Activated T-cell treated with anti-CD3 and anti-CD28 coated beads for 48 hours (primary cell): ENCODE results near the gene RFK.

Experiments used
- DNase-seq: peaks from one replicate; pipeline ENCODE4 v3.0.0-alpha.2; 2020; ENCODE audit warnings: low read depth

The RFK gene

DNA sequence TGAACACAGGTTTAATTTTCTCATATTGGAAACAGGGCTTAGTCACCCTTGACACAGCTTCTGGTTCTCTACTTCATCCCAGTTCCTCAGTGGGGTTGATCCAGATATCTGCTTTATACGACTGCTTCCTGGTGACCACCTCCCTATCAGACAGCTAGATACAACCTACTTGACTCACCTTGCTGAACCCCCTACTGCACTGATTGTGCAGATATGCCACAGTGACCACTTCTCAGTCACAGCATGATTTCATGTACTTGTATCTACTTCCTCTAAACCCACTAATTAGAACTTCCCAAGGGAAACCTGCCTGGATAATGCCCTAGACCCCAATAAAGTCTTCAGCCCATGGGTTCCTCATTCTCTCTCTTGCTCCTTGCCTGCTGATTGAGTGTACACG is 18.4 kb upstream of the RFK start:
- no peak for DNase-seq

DNA sequence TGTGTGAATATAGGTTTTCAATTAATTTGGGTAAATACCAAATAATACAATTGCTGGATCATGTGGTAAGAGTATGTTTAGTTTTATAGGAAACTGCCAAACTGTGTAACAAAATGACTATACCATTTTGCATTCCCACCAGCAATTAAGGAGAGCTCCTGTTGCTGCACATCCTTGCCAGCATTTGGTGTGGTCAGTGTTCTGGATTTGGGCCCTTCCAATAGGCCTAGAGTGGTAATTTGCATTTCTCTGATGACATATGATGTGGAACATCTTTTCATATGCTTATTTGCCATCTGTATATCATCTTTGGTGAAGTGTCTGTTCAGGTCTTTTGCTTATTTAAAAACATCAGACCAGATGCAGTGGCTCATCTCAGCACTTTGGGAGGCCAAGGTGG is 11.6 kb upstream of the RFK start:
- DNase-seq = no peak

DNA sequence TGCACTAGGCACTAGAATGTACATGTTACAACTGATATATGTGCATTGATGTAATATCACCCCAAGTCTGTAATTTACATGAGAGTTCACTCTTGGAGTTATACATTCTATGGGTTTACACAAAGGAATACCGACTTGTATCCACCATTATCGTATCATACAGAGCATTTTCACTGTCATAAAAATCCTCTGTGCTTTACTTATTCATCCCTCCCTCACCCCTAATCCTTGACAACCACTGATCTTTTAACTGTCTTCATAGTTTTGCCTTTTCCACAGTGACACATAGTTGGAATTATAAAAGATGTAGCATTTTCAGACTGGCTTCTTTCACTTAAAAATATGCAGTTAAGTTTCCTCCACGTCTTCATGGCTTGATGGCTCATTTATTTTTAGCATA is 11.1 kb upstream of the RFK start:
- no peak for DNase-seq

DNA sequence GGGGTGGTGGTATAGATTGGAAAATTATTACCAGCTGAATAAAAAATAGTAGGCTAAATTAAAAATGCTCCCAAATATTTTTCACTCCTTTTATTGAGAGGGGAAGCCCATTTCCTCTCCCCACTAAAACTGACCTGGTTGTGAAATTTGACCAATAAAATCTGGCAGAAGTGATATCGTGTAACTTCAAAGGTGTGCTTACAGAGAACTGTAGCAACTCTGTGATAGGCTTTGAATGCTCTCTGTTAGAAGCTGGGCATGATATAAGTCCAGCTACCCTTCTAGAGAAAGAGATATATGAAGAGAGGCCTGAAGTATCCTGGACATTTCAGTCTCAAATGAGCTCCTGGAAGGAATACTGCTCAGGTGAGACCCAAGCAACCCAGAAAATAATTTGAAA is 10.2 kb upstream of the RFK start:
- DNase-seq = no peak

DNA sequence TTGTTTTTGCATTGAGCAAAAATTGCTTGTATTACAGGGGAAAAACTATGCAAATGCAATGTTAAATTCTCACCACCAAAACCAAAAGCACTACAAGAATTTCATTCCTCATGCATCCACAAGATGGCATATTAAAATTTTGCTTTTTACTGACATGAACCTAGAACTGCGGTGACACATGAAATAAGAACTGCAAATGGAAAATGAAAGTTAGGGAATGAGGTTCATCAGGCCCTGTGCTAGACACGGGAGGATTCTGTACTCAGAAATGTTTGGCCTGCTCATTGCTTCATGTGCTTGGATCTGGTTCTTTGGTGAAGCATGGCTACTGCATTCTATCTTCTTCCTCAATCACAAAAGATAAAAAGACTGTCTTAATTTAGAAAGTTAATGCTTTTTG is 9.1 kb upstream of the RFK start:
- DNase-seq = no peak

DNA sequence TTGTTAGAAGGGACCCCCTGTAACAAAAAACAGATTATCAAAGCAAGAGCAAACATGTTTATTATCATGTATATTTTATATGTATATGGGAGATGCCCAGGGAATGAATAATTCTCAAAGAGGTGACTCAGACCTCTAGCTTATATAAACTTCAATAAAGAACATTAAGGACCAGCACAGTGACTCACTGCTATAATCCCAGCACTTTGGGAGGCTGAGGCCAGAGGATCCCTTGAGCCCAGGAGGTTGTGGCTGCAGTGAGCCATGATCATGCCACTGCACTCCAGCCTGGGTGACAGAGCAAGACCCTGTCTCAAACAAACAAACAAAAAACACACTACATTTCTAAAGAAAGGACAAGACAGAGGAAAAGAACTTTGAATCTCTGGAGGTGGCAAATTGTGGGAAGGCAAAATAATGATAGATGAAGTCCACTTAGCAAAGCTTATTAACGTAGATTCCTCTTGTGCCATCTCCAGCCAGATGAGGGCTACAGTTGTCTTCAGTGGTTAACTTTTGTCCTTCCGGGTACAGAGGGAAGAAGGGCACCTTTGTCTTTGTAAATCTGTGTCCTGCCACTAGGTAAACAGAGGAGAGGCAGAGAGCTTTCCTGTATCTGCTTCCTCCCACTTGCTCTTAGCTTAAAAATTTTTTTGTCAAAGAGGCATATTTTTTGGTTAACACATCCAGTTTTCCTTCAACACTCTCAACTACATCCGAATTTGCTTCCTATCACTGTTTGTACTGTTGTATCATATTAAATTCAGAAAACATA is 7.5 kb upstream of the RFK start:
- no peak for DNase-seq

DNA sequence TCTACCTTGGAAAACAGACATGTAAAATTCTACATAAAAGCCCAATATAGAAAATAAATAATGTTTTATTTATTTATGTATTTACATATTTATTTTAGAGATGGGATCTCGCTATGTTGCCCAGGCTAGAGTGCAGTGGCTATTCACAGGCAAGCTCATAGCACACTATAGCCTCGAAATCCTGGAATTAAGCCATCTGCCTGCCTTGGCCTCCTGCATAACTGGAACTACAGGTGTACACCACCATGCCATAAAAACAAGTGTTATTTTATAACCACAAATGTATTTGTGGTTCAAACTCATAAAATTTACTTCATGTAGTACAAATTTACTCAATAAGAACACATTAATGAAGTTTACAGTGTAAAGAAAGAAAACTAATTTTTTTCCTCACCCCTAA is 7.0 kb upstream of the RFK start:
- no peak for DNase-seq

DNA sequence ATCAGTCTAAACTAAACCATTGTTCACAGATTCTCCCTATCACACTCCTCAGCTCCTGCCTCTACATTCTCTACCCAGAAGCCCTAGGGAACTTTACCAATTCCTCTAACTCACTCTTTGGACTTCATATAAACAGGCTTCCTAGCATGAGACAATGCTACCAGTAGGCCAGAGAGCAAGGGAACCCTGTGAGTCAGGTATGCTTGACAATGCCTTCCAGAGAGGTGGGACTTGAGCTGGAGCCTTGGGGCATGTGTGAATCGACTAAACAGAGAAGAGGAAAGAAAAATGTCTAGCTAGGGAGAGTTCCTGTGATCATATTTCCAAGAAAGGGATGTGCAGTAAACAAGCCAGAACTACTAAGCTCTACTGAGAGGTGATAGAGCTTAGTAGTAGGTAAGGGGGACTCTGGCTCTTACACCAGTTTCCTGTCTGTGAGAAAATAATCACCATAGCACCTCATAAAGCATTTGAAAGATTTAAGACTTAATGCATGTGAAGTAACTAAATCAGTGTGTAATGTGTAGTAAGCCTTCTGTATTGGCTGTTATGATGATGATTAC is 6.4 kb upstream of the RFK start:
- DNase-seq = no peak

DNA sequence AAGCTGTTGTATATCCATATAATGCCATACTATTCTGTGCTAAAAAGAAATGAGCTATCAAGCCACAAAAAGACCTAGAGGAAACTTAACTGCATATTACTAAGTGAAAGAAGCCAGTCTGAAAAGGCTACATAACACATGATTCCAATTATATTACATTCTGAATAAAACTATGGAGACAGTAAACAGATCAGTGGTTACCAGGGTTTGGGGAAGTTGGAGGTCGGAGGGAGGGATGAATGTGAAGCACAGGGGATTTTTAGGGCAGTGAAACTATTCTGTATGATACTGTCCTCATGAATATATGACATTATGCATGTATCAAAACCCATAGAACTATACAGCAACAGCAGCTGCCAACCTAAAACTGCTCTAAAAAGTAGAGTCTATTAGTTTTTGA is 5.6 kb upstream of the RFK start:
- no peak for DNase-seq

DNA sequence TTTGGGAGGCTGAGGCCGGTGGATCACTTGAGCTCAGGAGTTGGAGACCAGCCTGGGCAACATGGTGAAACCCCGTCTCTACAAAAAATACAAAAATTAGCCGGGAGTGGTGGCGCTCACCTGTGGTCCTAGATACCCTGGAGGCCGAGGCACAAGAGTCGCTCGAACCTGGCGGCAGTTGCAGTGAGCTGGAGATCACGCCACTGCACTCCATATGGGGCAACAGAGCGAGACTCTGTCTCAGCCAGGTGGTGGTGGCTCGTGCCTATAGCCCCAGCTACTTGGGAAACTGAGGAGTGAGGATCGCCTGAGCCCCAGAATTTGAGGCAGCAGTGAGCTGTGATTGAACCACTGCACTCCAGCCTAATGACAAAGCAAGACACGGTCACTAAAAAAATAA is 2.4 kb upstream of the RFK start:
- no peak for DNase-seq

DNA sequence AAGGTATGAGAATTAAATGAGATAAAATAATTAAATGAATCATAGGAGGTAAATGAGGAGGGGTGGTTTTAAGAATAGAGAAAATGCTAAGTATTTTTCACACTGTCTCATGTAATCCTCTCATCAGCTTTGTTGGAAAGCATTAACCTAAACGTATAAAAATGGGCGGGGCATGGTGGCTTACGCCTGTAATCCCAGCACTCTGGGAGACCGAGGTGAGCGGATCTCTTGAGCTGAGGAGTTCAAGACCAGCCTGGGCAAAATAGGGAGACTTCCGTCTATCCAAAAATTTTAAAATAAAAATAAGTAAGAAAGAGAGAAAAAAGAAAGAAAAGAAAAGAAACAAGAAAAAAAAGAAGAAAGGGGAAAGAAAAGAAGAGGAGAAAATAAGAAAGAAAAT is 1.9 kb upstream of the RFK start:
- no peak for DNase-seq

DNA sequence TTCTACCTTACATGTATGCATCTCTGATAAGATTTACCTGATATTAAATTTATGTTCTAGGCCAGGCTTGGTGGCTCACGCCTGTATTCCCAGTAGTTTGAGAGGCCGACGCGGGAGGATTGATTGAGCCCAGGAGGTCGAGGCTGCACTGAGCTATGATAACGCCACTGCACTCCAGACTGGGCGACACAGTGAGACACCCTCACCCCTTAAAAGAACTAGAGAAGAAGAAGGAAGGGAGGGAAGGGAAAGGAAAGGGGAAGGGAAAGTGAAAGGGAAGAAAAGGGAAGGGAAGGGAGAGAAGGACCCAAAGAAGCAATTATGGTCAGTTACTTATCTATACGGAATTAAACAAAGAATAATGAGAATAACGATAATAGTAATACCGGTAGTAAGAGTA is 1.2 kb upstream of the RFK start:
- DNase-seq = no peak

DNA sequence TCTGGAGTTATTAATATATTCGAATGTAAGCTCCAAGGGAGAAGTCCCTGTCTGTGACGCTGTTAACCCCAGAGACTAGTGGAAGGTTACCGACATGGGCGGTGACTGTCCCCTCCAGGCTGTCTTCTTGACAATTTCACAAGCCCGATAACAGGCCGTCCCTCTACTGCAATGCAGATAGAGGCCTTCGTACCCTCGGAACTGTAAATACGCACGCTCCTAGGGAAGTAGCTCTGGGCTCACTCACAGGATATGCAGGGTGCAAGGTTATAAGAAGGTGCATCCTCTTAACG is 680 bp upstream of the RFK start:
- peak; percentile 39 for DNase-seq

DNA sequence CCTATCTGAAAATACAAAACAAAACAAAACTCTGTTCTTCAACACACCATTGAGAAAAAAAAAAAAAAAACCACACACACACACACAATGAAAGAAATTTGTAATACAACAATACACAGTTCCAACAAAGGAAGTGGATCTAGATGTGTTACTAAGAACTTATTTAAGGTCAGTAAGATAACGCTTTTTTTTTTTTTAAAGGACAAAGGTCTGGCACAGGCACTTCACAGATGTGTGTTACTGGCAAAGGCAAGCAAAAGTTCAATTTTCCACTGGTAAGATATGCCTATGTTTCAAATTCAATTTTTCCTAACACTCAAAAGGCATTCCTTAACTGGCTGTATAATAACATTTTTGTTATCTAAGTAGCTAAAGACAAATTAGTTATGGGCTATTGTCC is 3.6 kb downstream of the RFK start:
- DNase-seq = no peak

DNA sequence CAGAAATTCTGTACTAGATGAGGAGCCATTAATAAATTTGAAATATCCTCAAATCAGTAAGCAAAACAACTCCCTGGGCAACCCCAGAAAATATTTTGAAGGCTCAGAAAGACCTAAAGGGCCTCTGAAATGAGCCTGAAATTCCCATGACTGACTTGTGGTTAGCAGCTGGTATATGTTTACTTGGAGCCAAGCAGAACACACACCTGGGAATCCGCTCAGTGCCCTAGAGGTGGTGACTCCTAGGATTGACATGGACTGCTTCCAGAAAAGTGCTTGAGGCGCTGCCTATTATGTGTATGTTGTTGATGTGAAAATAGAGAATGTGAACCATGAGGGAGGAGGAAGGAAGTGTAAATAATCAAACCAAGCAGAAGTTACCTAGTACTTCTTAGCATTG is 14.7 kb downstream of the RFK start:
- DNase-seq = no peak

DNA sequence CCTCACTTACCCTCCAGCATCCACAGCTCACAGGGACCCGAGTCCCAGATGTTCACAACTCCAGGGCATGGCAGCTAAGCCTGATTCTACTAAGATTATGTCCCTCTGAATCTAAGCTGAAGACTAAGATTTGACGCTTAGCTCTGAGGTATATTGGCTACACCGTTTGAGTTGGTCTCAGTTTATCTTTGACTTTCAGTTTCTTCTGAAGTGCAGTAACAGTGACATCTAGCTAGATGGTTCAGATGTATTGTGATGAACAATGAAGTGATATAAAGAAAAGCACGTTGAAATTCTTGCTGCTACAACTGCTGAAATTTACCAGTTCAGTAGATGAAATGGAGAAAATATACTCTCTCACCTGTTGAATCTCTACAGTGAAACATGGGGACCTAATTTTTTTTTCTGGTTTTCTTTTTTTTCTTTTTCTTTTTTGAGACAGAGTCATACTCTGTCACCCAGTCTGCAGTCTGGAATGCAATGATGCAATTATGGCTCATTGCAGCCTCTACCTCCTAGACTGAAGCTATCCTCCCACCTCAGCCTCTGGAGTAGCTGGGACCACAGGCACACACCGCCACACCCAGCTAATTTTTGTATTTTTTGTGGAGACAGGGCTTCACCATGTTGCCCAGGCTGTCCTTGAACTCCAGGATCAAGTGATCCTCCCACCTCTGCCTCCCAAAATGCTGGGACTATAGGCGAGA is 15.7 kb downstream of the RFK start:
- DNase-seq = no peak

DNA sequence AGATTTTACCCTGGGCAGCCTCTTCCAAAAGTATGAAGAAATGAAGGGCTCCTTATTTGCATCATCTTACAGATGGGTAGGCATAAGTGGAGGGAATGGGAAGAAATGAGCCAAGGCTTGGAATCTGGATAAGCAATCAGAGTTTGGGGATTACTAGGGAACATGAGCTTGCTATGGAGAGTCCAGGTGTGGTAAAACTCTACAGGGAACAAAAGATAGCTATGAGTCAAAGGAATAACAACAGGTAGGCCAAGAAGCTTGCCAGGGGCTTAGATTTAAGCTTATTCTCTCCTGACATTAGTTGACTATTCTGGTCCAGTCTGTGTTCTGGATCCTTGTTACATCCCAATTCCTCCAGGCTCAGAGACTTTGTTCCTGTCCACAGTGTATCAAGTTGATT is 16.4 kb downstream of the RFK start:
- DNase-seq = no peak

DNA sequence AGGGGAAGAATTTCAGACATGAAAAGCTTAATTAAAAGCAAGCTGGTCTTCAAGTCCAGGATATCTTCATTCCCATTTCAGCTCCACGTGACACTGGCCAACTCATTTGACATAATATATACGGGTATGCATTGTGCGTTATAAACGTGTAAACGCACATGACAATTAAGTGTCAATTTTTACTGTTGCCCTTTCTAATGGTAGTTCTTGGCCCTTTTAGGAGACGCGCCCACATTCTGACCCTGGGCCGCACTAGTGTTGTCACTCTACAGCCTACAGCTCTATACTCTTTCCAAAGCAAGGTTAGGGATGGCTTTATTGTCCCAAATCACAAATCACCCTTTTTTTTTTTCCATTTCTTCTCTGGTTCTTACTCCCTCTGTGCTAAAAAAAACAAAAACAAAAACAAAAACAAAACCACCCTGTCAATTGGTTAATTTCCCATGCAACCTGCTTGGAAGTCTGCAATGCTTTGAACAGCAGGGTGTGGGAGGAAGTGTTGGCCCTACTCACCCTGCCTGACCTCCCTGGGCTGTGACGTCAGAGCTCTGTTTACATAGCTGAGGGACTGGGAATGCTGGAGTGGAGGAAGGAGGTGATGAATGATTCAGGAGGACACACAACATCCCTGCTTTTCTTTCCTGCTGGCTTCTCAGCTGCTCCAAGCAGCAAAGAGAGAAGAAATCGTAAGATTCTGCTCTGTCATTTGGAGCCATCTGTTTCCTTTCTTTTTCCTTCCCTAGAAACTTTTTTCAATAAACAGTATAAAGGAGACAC is 19.3 kb downstream of the RFK start:
- no peak for DNase-seq

DNA sequence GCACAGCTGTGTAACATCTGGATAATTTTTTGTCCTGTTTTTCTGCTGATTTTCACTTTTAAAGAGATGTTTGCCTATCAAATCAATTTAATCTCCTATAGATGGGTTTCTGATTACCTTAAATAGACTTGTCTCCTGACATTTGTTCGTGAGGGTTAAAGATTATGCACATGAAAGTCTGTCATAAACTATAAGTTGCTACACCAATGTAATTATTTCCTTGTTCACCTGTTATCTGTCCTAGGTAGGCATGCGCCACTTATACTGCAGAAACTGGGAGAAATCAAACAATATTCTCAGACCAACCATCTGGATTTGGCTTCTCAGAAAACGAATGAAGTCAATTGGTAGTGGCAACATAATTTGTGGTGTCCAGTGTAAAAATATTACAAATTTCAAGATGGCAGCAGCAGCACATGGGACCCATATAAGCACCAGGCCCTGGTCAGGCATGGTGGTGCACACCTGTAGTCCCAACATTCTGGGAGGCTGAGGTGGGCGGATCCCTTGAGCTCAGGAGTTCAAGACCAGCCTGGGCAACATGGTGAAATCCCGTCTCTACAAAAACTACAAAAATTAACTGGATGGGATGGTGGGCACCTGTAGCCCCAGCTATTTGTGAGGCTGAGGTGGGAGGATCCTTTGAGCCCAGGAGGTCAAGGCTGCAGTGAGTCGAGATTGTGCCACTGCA is 20.3 kb downstream of the RFK start:
- no peak for DNase-seq

DNA sequence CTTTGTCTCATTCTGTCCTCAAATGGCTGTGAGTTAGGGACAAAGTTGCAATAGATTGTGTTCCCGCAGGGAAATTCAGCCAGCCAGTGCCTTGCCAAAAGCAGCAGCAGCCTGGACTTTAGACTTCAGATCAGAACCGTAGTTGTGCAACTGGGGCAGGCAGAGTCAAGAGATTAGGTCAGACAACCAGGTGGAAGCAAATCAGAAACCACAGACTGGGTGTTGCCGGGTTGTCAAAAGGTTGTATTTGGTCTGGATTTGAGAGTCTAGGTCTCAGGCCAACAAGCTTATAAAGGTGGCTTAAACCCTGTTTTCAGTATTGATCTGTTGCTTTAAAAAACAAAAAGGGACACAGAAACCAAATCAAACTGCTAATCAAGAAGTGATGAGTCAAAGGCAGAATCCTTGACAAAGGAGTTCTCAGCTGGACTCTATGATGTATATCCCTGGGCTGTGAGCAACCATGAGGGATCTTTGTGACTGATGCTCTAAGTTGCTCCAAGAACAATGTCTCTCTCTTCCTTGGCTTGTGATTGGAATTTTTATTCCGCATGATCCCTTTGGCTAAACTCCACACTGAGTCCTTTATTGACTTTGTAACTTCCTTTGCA is 20.9 kb downstream of the RFK start:
- no peak for DNase-seq

DNA sequence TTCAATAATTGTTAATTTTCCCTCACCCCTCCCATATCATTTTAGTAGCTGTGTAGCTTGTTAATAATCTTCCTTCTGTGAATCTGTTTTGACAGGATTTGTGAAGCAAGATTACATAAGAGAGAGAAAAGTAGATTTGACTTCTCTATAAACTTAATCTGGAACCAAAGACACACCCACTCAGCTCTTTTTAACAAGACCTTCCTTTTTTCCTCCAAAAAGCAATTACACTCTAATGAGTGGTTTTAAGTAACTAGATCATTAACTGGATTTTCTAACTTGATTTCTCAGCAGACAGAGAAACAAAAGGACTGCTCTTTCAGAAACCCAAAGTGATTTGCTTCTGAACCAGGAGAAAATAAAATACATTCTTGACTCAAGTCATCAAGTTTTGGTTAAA is 21.9 kb downstream of the RFK start:
- no peak for DNase-seq

DNA sequence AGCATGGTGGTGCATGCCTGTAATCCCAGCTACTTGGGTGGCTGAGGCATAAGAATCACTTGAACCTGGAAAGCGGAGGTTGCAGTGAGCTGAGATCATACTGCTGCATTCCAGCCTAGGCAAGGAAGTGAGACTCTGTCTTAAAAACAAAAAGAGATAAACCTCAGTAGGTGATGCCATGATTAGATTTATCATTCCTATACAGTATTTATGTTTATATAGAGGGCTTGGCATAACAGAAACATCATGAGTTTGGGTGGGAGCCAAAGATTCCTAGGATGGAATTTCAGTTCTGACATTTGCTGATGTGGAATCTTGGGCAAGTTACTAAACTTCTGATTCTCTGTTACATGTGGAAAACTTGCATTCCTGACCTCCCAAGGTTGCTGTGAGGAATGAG is 22.3 kb downstream of the RFK start:
- DNase-seq = no peak
